Esophagus muscularis mucosa (tissue), 4 donors: ENCODE data around the gene NOSTRIN. TPM values are rescaled to one million over a fixed set of nuclear protein-coding genes. Genes with fewer than 3 reads are reported as not detected.

ENCODE experiments used
- DNase-seq: peaks from one replicate; pipeline ENCODE4 v3.0.0-alpha.2; 2017; ENCODE audit errors: extremely low spot score
- H3K27ac ChIP-seq, 4 donors: fragments of 200-600 bp; sonication (generic); replicated peaks in 1 of 4; 1 replicate in 3 of 4; 2 replicates in 1 of 4; pipeline ENCODE4 v1.5.1; 2016 to 2019; ENCODE audit warnings: mild to moderate bottlenecking in 1 of 4
- H3K27me3 ChIP-seq, 4 donors: fragments of 200-600 bp; sonication (generic); one replicate each; pipeline versions ENCODE4 v1.5.1 to v1.6.0; 2016 to 2019
- H3K36me3 ChIP-seq, 4 donors: fragments of 200-600 bp; sonication (generic); one replicate each; pipeline ENCODE4 v1.5.1; 2016 to 2019
- H3K4me1 ChIP-seq, 4 donors: fragments of 200-600 bp; sonication (generic); one replicate each; pipeline ENCODE4 v1.5.1; 2016 to 2019
- H3K4me3 ChIP-seq, 4 donors: fragments of 200-600 bp; sonication (generic); 1 replicate in 2 of 4; 2 replicates in 2 of 4; pipeline ENCODE4 v1.5.1; 2016 to 2019; ENCODE audit warnings: mild to moderate bottlenecking in 4 of 4, moderate library complexity in 1 of 4
- H3K9me3 ChIP-seq, 4 donors: fragments of 200-600 bp; sonication (generic); 1 replicate in 3 of 4; 2 replicates in 1 of 4; pipeline ENCODE4 v1.5.1; 2016 to 2019
- EP300 ChIP-seq: sonication (generic); formaldehyde crosslinking; IDR thresholded peaks from one replicate; pipeline ENCODE4 v1.6.1; 2017; ENCODE audit warnings: antibody characterized with exemption
- POLR2A ChIP-seq: fragments of 450-650 bp; IDR thresholded peaks from one replicate; pipeline ENCODE4 v1.6.1; 2017; ENCODE audit warnings: antibody characterized with exemption, moderate library complexity, mild to moderate bottlenecking, low read depth
- POLR2AphosphoS5 ChIP-seq, 2 donors: sonication (generic); formaldehyde crosslinking; IDR thresholded peaks; one replicate each; pipeline ENCODE4 v1.6.1; 2017; ENCODE audit warnings: antibody characterized with exemption in 2 of 2
- WGBS: methylation state at CpG from one replicate; pipeline ENCODE4 v1.1.5; 2018; 5-methylcytosine and 5-hydroxymethylcytosine counted together
- intact Hi-C: fragments of 100-400 bp; cut with DNase I; formaldehyde crosslinking; loops from one replicate; pipeline ENCODE4 v1.15.1; 2023
- total RNA-seq, 4 donors: library from RNA; depleted of rRNA; stranded (reverse); fragments of >200 nt; gene quantifications; one replicate each; pipeline versions ENCODE4 v1.1.0 to v1.2.1, GENCODE V29; 2016
- TF ChIP-seq, protein P1 (sequence below), 3 experiments: fragments of 200-600 bp in 2 of 3; fragments of 450-650 bp in 1 of 3; sonication (generic) in 2 of 3; IDR thresholded peaks; one replicate each; pipeline ENCODE4 v1.5.1; 2017 to 2019; ENCODE audit warnings: antibody characterized with exemption in 3 of 3, mild to moderate bottlenecking in 2 of 3, moderate library complexity in 1 of 3

The NOSTRIN gene
- total RNA-seq, 4 donors from 2014 or later, result 6.6 to 21.5 (median 16.2) TPM

GRCh38 chr2:168896783-168897182 is 94.3 kb downstream of the NOSTRIN start:
- no peaks in the 10 kb centered on the region for H3K36me3 ChIP-seq
- TF ChIP-seq POLR2A, result no peak
- TF ChIP-seq EP300, result no peak
- no peak for TF ChIP-seq POLR2AphosphoS5 (IDR thresholded peaks at IDR 0.05)
- TF ChIP-seq, protein P1, sequence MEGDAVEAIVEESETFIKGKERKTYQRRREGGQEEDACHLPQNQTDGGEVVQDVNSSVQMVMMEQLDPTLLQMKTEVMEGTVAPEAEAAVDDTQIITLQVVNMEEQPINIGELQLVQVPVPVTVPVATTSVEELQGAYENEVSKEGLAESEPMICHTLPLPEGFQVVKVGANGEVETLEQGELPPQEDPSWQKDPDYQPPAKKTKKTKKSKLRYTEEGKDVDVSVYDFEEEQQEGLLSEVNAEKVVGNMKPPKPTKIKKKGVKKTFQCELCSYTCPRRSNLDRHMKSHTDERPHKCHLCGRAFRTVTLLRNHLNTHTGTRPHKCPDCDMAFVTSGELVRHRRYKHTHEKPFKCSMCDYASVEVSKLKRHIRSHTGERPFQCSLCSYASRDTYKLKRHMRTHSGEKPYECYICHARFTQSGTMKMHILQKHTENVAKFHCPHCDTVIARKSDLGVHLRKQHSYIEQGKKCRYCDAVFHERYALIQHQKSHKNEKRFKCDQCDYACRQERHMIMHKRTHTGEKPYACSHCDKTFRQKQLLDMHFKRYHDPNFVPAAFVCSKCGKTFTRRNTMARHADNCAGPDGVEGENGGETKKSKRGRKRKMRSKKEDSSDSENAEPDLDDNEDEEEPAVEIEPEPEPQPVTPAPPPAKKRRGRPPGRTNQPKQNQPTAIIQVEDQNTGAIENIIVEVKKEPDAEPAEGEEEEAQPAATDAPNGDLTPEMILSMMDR (IDR thresholded peaks at IDR 0.05), result no peak
- no peak overlapping the region for H3K27ac ChIP-seq
- no peaks in the 10 kb centered on the region for H3K9me3 ChIP-seq
- intact Hi-C loops, result no loop called here
- DNase-seq, result no peak
- no peaks in the 10 kb centered on the region for H3K27me3 ChIP-seq
- no peaks in the 10 kb centered on the region for H3K4me1 ChIP-seq
- H3K4me3 ChIP-seq, result no peak overlapping the region
- 86% methylated on average over 4 of the region's 4 CpGs for WGBS

GRCh38 chr2:168897449-168897848 is 95.0 kb downstream of the NOSTRIN start:
- no peaks in the 10 kb centered on the region for H3K4me1 ChIP-seq
- no peak overlapping the region for H3K4me3 ChIP-seq
- H3K9me3 ChIP-seq, result no peaks in the 10 kb centered on the region
- no peak for DNase-seq
- WGBS, result 89% methylated on average over 1 of the region's 1 CpG
- intact Hi-C loops, result no loop called here
- no peak overlapping the region for H3K27ac ChIP-seq
- TF ChIP-seq POLR2A (no peak), EP300 (no peak), POLR2AphosphoS5 (IDR thresholded peaks at IDR 0.05) (no peak)
- TF ChIP-seq, protein P1 (IDR thresholded peaks at IDR 0.05), result no peak
- H3K36me3 ChIP-seq, result no peaks in the 10 kb centered on the region
- no peaks in the 10 kb centered on the region for H3K27me3 ChIP-seq

- H3K27me3 ChIP-seq, result no peaks in the 10 kb centered on the region
- TF ChIP-seq POLR2AphosphoS5 (IDR thresholded peaks at IDR 0.05), result no peak
- TF ChIP-seq EP300, result no peak
- TF ChIP-seq, protein P1 (IDR thresholded peaks at IDR 0.05), result no peak
- TF ChIP-seq POLR2A, result no peak
- H3K4me1 ChIP-seq, result no peaks in the 10 kb centered on the region
- no peaks in the 10 kb centered on the region for H3K9me3 ChIP-seq
- intact Hi-C loops, result no loop called here
- no peak within 1 kb of the TSS for H3K27ac ChIP-seq
- H3K4me3 ChIP-seq, result no peak within 1 kb of the TSS
- no peak for DNase-seq
- 59% methylated on average over 5 of the region's 5 CpGs for WGBS
- H3K36me3 ChIP-seq, result no peaks in the 10 kb centered on the region
These were observed 98.6 kb downstream of the NOSTRIN start, which contains the start of gene G6PC2 for GRCh38 chr2:168901003-168901402. Gene G6PC2 (plus strand): TSS chr2:168901291. CDS start chr2:168901332, 41 bp downstream.

DNA sequence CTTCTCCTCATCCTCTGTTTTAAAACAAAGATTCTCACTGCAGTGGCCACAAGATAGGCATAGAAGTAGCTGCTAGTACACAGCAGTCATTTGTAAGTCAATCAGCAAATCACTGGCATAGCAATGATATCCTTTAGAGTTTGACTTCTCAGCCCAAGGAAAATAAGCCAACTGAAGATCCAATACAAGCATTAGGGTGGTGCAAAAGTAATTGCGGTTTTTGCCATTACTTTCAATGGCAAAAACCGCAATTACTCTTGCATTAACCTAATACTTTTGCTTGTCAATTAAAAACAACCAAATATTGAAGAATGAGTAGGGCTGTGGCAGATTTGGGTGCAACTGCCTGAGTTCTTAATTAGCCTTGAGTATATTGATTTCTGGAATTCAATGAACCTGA is 101.5 kb downstream of the NOSTRIN start:
- Histone ChIP-seq H3K27me3 (no peaks in the 10 kb centered on the region), H3K9me3 (no peaks in the 10 kb centered on the region), H3K4me1 (no peaks in the 10 kb centered on the region), H3K4me3 (no peak overlapping the region), H3K36me3 (no peaks in the 10 kb centered on the region), H3K27ac (no peak overlapping the region)
- WGBS, result 97% methylated on average over 2 of the region's 2 CpGs
- intact Hi-C loops, result no loop called here
- TF ChIP-seq, protein P1 (IDR thresholded peaks at IDR 0.05), result no peak
- TF ChIP-seq EP300, result no peak
- TF ChIP-seq POLR2A, result no peak
- no peak for TF ChIP-seq POLR2AphosphoS5 (IDR thresholded peaks at IDR 0.05)
- no peak for DNase-seq

DNA sequence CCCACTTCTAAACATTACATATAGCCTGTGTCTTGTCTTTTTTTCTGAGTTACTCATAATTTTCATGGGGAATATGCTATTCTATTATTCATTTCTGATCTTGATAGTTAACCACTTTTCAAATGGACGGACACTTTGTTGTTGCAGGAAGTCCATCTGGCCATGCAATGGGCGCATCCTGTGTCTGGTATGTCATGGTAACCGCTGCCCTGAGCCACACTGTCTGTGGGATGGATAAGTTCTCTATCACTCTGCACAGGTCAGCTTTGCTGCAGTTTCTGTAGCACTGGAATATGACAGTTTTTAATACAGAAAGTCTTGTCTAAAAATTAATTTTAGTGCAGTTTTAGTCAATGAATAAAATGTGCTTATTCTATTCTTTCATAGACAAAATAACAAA is 101.9 kb downstream of the NOSTRIN start:
- Histone ChIP-seq H3K27me3 (no peaks in the 10 kb centered on the region), H3K4me1 (no peaks in the 10 kb centered on the region), H3K36me3 (no peaks in the 10 kb centered on the region), H3K9me3 (no peaks in the 10 kb centered on the region), H3K27ac (no peak overlapping the region), H3K4me3 (no peak overlapping the region)
- WGBS, result 95% methylated on average over 3 of the region's 3 CpGs
- TF ChIP-seq POLR2AphosphoS5 (IDR thresholded peaks at IDR 0.05), result no peak
- no peak for TF ChIP-seq POLR2A
- DNase-seq, result no peak
- intact Hi-C loops, result no loop called here
